Embryonic facial prominence (tissue), 1 donor: Measurements from ENCODE around the gene PRSS21.

ENCODE experiments used
- DNase-seq: peaks from one replicate; pipeline ENCODE4 v3.0.0-alpha.2; 2016; ENCODE audit errors: extremely low spot score

Gene PRSS21

DNA sequence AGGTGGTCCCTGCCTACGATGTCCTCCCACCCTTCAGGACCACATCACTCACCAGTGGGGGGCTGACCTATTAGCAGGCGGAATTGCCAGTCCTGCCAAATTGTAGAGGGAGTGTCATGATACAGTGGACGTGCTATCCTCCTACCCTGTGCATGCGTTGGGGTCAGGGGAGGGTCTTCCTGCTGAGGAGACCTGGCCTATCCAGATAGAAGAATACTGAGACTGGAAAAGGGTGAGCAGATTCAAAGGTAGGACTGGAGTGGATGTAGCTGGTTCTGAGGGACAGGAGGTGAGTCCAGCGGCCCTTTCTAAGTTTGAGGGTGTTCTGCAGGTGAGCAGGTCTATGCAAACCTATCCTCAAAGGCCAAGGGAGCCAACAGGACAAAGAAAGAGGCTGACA, 10.8 kb upstream of the PRSS21 start:
- no peak for DNase-seq

DNA sequence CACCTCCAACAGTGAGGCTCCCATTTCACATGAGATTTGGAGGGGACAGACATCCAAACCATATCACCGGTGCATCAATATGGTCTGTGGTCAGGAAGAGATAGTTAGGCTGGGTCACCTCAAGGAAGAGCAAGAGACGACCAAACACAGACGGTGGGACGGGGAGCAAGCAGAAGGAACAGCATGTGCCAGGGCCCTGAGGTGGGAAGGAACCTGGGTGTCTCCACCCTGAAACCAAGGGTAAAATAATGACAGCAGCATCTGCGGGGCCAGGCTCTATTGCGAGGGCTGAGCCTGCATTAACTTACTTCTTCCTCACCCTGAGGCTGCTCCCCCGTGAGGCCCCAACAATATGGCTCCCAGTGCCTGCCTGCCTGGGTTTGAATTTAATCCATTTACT, 8.9 kb upstream of the PRSS21 start:
- no peak for DNase-seq

DNA sequence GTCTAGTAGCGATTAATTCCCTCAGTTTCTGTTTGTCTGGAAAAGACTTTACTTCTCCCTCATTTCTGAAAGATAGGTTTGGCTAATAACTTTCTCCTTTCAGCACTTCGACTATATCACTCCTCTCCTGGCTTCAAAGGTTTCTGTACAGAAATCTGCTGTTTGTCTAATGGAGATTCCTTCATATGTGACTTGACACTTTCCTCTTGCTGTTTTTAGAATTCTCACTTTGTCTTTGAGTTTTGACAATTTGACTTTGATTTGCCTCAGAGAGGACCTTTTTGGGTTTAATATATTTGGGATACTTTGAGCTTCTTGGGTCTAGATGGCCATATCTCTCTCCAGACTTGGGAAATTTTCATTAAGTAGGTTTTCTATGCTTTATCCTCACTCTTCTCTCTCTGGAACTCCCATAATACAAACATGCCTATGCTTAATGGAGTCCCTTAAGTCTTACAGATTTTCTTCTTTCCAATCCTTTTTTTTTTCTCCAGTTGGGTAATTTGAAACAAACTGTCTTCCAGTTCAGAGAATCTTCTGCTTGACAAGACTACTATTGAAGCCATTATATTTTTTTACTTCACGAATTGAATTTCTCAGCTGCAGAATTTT, 7.8 kb upstream of the PRSS21 start:
- no peak for DNase-seq

DNA sequence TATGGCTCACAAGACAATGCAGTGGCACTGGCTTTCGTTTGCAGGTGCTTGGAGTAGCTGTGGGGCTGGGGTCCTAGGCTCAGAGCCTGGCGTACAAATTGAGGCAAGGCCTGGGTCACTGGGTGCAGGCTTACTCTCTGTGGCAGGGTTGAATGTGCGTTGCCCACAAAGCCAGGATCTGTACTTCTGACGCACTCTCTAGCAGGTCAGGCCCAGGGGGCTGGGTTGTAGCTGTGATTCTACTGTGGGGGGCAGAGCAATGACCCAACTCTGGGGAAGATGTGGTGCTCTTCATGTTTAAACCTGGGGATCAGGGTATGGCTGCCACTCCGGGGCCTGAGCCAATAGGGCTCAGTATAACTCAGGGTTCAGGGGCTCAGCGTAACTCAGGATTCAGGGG, 6.4 kb upstream of the PRSS21 start:
- no peak for DNase-seq

DNA sequence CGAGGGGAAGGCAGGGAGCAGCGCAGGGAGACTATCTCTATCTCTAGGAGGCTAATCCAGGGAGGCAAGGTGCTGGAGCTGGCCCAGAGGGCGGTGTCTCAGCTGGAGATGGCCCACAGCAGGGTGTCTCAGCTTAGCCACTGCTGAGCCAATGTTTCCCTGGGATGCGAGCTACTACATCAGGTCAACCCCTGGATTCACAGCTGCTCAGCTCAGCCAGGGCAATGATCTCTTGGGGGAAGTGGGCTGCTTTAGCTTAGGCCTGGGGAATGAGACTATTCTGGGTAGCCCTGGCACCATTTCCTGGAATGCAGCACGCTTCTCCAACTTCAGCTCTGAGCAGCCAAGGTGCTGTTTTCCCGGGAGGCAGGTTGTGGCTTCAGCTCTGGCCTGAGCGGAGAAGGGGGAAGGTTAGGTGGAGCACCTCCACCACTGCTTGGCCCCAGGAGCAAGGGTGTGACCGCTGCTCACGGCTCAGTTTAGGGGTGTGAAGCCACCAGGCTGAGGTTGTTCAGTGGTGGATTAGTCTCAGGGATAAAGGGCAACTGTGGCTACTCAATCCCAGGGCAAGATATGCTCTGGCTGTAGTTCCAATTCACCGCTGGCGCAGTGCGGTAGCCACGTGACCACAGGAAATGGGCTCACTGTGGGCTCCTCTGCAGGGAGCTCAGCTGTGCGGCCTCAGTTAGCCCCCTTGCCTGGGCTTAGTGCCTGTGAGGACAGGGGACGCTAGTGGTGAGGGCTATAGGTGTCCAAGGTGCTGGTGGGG, 5.2 kb upstream of the PRSS21 start:
- DNase-seq, result no peak

DNA sequence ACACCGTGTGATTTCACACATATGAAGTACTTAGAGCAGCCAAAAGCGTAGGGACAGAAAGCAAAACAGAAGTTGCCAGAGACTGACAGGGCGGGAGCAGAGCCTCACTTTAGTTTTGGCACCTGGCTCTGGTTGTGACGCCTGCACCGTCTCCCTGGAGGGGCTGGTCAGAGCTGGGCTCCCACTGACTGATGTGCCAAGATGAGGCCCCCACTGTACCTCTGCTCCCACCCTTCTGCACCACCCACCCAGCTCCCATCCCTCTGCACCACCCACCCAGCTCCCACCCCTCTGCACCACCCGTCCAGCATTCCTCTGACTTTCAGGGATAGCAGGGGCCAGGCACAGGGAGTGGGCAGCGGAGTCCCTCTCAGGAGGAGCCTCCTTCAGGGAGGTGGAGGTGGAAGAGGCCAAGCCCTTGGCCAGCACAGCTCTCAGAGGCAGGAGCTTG, 3.2 kb upstream of the PRSS21 start:
- no peak for DNase-seq

DNA sequence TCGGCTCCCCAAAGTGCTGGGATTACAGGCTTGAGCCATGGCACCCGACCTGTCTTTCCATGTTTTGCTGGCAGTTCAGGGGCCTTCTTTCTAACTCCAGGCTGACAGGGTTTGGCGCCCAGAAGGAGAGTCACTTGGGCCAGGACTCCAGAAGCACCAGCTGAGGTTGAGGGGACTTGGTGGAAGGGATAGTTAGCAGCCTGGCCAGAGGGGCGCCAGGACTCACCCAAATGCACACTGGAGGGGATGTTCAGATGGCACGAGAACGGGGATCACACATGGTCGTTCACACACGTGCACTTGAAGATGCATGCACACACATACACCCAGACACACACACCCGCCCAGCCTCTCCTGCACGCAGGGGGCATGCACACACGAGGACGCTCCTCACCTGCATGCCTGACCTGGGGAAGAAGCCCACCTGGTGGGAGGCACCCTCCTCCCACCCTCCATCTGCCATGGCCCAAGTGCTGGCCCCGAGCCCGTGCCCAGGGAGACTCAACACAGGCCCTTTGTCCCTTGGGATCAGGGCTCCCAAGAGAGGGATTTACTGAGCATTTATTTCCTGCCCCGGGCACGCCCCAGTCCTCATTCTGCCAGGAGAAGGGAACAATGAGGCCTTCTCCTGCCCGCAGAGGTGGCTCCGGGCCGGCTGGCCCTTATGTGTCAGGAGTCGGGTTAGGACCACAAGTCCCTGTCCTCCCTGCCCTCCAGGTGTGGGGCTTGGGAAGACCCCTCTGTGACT, 2.3 kb upstream of the PRSS21 start:
- no peak for DNase-seq

DNA sequence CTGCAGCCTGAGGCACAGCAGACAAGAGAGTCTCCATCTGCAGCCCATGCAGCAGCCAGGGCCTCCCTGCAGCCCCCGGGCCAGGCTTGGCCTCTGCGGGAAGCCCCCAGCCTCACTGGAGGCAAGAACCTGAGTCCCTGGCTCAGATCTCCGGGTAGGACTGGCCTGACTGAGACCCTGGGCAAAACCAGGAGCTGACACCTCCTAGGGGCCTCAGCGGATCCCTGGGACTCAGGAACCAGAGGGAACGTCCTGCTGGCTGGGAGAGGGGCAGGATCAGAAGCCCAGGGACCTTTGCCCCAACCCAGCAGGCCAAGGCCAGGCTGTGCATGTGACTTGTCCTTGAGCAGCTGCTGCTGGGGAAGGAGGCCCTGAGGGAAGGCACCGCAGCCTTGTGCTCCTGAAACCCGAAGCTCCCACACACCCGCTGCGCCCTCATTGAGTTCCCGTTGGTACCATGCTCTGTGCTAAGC, 1.7 kb upstream of the PRSS21 start:
- DNase-seq, result no peak

DNA sequence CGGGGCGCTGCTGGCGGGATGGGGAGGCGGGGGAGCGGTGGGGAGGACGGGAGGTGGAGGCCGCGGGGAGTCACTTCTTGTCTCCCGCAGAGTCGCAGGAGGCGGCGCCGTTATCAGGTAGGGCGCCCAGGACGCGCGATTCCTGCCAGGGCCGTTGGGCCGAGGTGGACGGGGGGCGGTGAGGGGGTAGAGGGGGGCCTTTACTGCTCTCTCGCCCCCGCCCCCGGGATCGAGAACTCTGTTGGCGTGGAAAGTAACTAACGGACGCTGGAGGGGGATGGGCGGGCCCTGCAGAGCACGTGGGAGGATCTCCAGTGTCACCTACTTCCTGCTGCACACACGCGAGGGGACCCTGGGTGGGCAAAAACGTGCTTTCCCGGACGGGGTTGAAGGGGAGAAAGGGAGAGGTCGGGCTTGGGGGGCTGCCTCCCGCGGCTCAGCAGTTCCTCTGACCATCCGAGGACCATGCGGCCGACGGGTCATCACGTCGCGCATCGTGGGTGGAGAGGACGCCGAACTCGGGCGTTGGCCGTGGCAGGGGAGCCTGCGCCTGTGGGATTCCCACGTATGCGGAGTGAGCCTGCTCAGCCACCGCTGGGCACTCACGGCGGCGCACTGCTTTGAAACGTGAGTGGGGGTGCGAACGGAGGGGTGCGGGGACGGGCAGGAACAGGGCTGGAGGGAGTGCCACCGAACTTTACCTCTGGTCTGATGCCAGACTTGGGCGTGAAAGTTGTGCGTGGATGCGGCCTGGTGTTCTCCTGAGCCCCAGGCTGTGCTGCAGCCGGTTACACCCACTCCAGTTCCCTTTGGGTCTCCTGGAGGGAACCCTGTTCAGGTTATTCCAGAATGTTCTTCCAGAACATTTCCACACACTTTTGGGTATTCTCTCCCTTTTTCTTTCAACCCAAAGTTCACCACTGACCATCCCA, 569 bp downstream of the PRSS21 start:
- DNase-seq, result no peak

DNA sequence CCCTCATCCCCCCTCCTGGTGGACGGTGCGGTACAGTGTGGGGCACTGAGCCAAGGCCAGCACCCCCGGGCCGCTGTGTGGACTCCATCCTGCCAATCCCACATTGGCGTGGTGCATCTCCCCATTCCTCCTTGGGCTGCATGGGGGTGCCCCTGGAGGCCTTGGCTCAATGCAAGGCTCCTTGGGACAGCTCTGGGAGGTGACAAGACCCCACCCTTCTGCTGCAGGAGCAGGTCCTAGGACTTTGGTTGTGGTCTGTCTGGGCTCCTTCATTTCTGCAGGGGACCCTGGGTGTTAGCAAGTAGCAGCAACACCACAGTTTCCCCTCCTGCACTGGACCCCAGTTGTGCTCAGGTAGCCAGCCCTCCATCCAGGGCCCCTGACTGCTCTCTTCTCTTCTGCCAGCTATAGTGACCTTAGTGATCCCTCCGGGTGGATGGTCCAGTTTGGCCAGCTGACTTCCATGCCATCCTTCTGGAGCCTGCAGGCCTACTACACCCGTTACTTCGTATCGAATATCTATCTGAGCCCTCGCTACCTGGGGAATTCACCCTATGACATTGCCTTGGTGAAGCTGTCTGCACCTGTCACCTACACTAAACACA, 1.3 kb downstream of the PRSS21 start:
- no peak for DNase-seq

DNA sequence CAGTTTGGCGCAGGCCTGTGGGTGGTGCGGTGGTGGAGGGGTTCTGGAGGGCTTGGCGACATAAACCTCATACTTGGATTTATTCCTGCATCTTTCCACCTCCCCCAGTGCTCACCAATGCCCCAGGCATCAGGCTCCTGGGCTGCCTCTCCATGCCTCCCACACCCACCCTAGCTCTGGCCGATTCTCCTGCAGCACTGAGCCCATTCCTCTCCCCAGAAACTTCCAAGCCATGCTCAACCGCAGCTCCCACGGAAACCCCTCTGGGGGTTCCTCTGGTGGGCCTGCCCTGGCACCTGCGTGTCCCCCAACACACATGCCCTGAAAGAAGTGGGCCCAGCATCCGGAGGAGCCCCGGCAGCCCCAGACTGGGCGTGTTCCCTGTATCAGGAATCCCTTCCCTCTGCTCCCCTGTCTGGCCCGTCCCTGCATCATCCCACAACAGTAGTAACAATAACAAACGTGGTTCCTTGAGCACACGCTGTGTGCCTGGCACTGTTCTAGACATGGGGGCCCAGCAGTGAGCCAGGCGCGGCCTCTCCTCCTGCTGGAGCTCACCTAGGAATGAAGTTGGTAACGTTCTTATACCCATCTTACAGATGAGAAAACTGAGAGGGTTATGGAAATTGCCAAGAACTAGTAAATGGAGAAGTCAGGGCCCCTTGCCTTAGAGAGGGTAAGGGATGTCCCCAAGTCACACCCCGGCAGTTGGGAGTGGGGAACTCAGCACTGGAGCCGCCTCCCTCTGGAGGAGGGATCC, 2.3 kb downstream of the PRSS21 start:
- no peak for DNase-seq

DNA sequence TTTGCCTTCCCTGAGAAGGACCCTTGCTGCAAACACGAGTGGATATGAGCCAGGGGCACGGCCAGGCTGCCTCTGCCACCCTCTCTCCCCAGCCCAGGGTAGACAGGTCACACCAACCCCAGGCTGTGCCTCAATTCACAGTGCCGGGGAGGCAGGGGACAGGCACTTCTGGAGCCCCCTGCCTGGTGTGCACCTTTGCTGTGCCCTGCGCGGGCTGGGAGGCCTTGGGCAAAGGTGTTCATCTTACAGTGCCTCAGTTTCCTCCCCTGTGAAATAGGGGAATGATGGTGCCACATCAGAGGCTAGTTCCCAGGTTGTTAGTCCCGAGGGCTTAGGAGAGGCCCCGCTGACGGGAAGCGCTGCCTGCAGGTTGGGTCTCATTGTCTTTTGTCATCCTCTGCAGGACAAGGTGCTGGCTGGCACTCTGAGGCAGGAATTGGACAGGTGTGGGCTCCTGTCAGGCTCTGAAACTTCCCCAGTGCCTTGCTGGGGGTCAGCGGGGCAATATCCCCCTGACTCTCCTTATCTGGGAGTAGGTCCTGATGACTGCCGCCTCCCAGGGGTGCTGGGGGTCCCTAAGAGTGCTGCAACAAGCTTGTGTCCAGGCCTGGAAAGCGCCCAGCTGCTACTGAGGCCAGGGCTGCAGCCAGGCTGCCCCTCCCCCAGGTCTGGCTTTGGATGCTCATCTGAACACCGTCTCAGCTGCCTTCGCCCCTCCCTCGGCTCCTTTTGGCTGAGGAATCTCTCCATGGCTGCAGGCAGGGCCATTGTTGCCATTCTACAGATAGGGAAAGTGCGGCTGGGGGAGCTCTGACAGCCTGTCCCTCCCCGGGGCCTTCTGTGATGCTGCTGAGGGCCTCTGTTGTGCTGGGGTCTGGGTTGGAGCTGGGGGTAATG, 3.1 kb downstream of the PRSS21 start:
- no peak for DNase-seq

DNA sequence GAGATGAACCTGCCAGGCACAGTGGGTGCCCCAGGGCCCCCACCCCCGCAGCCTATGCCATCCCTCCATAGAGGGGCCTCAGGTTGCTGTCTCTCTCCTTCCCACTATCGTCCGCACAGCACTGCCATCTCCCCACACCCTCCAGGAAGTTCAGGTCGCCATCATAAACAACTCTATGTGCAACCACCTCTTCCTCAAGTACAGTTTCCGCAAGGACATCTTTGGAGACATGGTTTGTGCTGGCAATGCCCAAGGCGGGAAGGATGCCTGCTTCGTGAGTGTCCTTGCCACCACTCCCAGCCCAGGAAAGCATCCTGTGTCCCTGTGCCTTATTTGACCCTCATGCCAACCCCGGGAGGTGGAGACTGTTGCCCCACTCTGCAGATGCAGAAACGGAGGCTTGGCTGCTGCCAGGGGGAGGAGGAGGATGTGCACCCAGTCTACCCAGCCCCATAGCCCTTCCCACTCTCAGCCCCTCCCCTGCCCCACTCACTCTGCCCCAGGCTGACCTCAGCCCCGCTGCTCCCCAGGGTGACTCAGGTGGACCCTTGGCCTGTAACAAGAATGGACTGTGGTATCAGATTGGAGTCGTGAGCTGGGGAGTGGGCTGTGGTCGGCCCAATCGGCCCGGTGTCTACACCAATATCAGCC, 3.9 kb downstream of the PRSS21 start:
- no peak for DNase-seq

DNA sequence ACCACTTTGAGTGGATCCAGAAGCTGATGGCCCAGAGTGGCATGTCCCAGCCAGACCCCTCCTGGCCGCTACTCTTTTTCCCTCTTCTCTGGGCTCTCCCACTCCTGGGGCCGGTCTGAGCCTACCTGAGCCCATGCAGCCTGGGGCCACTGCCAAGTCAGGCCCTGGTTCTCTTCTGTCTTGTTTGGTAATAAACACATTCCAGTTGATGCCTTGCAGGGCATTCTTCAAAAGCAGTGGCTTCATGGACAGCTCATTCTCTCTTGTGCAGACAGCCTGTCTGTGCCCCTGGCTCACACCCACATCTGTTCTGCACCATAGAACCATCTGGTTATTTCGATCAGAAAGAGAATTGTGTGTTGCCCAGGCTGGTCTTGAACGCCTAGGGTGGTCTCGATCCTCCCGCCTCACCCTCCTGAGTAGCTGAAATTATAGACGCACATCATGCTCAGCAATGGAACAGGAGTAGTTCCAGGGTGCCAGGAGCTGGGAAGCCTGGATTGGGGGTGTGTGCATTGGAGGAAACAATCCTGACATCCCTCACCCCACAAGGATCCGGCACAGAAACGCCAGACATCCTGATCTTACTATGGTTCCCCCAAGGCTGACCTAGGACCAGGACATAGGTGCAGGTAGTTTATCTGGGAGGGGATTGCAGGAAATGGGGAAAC, 4.6 kb downstream of the PRSS21 start:
- no peak for DNase-seq

DNA sequence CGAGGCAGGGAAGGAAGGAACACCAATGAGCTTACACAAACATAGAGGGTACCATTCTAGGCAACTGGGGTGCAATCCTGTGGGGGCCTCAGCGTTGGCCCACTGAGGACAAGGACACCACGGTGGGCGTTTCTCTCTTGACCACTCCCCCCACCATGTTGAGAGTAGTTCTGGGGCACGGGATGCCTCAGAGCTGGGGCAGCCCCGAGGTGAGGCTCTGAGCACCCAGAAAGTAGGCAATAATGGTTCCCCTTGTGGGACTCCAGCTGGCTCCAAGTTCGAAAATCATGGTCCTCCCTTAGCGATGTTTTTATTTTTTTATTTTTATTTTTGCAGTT, 5.1 kb downstream of the PRSS21 start:
- no peak for DNase-seq

DNA sequence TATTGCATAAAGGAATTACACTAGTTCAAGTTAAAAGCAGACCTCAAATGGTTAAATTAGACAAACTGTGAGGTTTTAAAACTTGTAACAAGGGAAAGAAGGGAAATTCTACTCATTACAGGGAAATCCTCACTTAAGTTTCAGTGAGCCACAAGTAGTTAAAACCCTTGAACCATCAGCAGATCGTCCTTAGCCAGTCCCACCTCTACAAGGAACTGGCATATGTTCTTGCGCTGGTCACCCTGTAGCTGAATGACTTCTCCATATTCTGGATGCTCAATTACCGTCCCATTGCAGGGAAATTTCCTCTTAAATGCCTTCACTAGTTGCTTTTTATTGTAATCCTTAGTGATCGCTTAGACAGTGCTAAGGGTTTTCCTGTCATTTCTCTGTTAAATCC, 5.5 kb downstream of the PRSS21 start:
- DNase-seq, result no peak

DNA sequence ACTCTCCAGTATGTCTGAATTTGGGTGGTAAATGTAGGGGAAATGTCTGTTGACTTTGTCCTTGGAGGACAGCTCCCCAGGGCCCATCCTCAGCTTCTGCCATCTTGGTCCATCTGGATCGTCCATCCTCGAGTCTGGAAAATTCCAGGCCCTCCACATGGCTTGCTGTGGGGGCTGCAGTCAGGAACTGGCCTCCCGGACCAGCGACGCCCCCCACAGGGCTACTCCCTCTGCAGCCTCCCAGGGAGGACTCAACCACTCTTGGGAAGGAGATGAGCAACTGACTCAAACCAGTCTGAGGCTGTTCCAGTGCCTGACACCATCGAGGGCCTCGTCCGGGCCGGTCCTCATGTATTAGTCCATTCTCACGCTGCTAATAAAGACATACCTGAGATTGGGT, 7.6 kb downstream of the PRSS21 start:
- DNase-seq, result no peak

DNA sequence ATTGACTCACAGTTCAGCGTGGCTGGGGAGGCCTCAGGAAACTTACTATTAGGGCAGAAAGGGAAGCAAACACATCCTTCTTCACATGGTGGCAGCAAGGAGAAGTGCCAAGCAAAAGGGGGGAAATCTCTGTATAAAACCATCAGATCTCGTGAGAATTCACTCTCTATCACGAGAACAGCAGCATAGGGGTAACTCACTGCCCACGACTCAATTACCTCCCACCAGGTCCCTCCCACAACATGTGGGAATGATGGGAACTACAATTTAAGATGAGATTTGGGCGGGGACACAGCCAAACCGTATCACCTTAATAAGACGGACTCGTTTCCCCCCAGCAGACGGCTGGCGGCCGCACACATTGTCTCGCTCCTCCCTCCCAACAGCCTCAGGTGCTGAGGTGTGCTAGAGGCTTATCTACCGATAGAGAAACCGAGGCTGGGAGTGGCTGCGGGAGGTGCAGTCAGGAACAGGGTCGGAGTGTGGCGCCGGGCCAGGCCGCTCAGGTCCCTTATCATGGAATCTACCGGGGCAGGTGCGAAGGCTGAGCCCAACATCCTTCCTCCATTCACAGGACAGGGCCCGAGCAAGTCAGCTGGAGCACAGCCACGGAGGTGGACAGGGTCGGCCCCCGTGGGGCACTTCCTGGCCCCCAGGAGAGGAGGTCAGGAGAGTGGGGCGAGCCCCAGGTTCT, 8.2 kb downstream of the PRSS21 start:
- DNase-seq, result no peak
